HG03571 (cell line): ENCODE data around the gene UNC50.

Experiments used
- ATAC-seq: cut with Tn5 transposase; IDR thresholded peaks from one replicate; pipeline ENCODE4 v1.9.1; 2021; ENCODE audit not compliant: unreplicated experiment

UNC50 gene

DNA sequence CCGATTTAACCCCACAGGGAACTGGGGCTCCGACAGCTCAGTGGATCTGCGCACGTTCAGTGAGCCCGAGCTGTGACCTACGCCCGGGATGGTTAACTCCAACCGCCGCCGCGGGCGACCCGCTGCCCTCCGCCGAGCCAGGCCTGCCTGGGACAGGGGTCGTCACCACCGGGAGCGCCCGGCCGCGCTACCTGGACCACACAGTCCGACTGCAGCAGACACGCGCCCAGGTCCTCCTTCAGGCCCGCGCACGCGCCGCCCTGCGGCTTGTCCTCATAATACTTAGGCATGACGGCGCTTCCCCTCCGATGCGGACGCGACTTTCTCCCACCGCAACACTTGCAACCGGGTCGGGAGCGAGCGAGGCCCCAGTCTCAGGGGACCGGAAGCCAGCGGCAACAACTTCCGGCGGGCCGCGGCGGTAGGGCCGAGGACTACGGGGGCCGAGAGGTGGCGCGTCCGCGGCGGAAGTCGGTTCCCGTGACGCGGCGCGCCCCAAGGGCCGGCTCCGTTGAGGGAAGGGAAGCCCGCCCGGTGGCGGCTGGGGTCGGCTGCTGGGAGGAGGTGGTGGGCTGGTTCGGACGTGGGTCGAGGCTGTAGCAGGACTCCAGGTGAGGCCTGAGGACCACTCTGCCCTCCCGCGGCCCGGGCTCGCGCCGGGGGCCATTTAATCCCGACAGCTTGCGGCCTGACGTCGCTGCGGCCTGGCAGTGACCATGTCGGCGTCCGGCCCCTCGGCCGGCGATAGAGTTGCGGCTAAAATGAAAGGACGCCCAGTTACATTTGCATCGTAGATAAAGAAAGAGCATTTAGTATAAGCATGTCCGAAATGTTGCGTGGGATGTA, at the start of gene UNC50, which contains the start of gene COA5:
TSS of gene UNC50 (plus strand) at position 474 of the 846 bp plus-strand sequence. CDS start 1,171 bp downstream, outside the sequence.
TSS of gene COA5 (minus strand) at position 397 of the 846 bp plus-strand sequence. CDS start at position 290, 107 bp downstream.
- ATAC-seq: peak; percentile 85

DNA sequence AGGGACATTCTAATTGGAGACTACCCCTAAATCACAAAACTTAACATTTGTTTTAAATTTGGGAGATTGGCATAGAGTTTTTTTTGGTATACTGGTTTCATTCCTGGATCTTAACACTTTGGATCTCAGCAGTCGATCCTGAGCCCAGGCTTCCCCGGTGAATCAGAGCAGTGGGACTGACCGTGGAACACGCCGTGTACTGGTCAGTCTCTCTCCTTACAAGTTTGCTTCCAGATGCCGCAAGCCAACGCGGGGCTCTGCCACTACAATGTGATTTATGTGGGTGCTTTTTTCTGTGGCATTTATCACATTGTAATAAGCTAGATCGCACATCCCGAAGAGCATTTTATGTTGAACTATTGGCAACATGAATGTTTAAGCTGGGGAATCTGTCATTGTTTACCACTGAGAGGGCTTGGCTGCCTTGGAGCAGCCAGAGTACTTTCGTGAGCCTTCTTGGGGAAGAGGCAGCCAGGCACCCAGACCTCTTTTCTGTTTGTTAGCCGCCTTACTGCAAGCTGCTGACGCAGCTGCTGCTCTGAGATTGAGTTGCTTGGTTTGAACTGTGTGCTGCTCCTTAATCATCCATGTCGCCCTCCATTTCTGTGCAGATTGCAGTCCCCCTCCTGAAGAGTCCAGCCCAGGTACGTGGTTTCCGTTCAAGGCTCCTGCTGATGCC, 49.4 kb upstream of the UNC50 start:
- ATAC-seq: no peak

- no peak for ATAC-seq
These were observed 48.8 kb upstream of the UNC50 start for GRCh38 chr2:98559581-98559980.

DNA sequence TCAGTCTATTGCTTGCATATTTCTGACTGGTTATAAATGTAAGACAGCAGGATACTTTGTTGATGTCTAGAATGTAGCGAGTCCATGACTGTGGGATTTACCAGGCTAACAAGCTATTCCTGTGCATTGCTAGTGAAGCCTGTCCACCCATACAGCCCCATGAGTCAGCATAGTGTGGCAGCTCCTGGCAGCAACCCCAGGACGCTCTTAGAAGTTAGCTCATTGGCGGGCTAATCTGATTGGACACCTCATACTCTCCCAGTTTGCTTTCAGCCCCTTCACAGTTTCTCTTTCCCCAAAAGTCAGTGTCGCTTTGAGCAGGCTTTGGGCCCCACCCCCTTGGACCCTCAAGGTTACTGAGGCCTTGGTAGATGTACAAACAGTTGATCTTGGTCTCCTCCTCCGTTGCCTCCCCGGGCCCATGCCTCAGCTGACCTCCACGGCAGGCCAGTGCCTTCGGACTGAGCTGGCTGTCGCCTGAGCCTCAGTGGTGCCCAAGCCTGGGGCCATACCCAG, 48.1 kb upstream of the UNC50 start:
- ATAC-seq: no peak

DNA sequence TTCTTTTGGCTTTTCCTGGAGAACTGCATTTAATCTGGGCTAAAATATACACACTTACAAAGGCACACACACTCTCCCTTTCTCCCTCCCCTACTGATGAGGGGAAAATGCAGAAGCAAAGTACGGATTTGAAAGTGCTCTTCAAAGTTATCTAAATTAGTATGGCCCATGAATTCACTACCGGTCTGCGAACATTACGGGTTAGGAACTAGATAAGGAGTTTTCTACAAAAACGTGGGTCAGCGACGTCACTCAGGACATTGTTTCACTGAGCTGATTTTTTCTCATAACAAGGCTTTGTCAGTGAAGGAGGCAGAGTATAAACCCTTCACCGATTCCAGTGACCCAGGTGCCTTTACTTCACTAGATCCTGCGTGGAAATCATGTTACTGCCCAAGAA, 47.4 kb upstream of the UNC50 start:
- no peak for ATAC-seq

DNA sequence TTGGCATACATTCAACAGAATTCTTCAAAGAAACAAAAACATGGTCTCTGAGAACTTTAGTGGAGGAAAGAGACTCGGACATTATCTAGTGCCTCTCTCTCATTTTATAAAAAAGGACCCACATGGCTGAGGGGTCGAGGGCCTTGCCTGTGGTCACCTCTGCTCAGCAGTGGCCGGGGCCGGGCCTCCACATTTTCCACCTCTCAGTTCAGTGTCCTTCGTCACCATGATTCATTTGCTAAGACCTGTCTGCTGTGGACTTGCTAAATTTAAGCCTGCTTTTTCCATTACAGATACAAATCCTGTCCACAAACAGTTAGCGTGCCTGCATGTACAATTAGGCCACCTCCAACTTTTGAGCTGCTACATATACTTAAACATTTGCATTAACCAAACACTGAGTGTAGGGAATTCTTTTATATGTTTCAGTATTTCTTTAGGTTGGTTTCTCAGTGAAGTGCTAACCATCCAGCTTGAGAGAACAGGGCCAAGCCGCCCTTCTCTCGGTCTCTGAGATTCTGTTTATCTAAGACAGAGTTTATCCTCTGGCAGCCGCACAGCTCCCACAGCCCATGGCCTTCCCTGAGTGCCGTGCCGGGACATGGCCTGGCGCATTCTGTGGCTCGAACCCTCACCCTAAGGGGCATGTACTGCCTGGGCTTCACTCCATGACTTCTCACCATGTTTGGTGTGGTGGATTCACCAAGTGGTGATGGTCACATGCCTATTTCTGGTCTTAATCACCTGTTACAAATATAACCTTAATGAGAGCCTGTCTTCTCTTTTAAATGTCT, 46.3 kb upstream of the UNC50 start:
- no peak for ATAC-seq

GRCh38 chr2:98563394-98563793, 45.0 kb upstream of the UNC50 start:
- ATAC-seq: no peak

GRCh38 chr2:98564541-98565132, 43.8 kb upstream of the UNC50 start:
- ATAC-seq: no peak

GRCh38 chr2:98565286-98565860, 43.0 kb upstream of the UNC50 start:
- ATAC-seq: no peak

- no peak for ATAC-seq
These were observed 42.4 kb upstream of the UNC50 start for GRCh38 chr2:98565941-98566340.

- no peak for ATAC-seq
These were observed 40.0 kb upstream of the UNC50 start for GRCh38 chr2:98568161-98568956.

GRCh38 chr2:98569197-98569793, 39.1 kb upstream of the UNC50 start:
- ATAC-seq: no peak

DNA sequence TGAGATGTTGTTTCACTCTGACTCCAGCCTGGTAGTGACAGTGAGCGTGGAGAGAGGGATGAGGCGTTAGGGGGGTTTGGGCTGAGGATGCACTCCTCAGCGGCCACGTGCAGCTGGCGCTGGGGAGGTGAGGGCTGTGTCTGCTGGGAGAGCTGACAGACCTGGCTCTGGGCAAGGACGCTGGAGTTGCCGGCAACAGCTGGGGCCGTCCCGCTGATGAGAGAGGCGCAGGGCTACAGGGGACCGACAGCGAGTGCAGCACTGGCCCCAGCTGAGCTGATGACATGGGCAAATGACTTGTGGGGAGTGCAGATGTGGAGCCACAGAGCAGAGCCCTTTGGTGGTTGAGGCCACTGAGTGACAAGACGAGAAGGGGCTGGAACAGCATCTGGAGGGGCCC, 38.5 kb upstream of the UNC50 start:
- ATAC-seq: no peak

DNA sequence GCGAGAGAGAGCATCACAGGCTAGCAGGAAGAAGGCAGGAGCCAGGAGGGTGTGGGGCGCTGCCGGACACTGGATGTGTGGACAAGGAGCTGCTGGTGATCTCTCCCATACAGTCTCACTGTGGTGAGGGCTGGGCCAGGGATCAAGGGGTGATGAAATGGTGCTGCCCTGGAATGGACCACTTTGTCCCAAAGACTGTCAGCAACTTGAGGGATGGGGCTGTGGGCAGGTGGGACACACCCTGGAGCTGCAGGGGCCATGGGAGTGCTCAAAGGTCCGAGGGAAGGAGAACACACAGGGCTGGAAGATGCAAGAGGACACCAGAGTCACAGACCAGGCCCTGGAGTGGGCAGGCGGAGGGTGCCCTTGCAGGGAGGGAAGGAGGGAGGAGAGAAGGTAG, 38.0 kb upstream of the UNC50 start:
- ATAC-seq: no peak

DNA sequence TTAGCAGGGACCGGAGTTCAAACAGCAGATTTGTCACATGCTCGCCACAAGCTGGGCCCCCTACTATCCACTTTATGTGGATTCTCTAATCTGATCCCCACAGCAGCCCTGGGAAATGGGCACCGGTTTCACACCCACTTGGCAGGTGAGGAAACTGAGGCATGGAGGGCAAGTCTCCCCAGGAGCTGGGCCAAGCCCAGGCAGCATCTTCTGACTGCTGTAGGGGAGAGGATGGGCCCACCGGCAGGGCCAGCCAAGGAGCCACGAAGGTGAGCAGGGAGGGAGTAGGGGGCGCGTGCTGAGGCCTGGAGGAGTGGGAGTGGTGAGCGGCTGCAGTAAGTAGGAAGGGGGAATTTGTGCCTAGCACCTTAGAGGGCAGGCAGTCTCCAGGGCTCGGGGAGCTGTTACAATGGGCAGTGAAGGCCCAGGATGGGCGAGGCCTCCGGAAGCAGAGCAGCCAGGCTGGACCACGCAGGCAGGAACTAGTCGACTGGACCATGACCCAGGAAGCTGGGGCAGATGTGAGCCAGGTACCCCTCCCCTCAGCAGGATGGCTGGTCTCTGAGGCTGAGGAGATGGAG, 37.2 kb upstream of the UNC50 start:
- no peak for ATAC-seq

DNA sequence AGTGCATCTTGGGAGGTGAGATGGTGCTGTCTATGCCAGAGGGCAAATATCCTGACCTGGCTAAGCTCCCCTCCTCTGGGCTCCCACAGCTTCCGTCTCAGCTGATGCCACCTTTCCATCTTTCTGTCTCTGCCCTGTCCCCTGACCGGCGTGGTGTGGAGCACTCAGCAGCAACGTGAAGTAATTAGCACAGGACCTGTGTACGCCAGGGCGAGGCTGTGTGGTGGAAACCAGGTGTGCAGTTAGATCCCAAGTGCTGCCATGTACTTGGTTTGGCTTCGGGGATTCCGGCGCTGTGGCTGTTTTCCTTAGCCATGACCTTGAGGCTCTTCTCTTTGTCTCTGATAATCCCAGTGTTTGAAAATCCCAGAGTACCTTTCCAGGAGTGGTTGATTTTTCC, 36.6 kb upstream of the UNC50 start:
- no peak for ATAC-seq

- ATAC-seq: no peak
These were observed 36.2 kb upstream of the UNC50 start for GRCh38 chr2:98572211-98572610.

- ATAC-seq: no peak
These were observed 35.7 kb upstream of the UNC50 start for GRCh38 chr2:98572676-98573075.

- no peak for ATAC-seq
These were observed 35.0 kb upstream of the UNC50 start for GRCh38 chr2:98573426-98573825.
